Measurements from ENCODE around the gene INCA1.
A peak's percentile ranks its signal among the peaks of the same experiment; 100 is the strongest.

The INCA1 gene

GRCh38 chr17:5003214-5003867, 6.0 kb upstream of the INCA1 start:
- no peak for DNase-seq

GRCh38 chr17:5002121-5002788, 4.9 kb upstream of the INCA1 start:
- no peak for DNase-seq

GRCh38 chr17:5000237-5000639, 2.9 kb upstream of the INCA1 start:
- DNase-seq: no peak

- no peak for DNase-seq
These were observed 2.2 kb upstream of the INCA1 start for GRCh38 chr17:4999430-5000093.

- DNase-seq: no peak
These were observed 1.6 kb upstream of the INCA1 start for GRCh38 chr17:4998732-4999429.

- no peak for DNase-seq
These were observed 857 bp upstream of the INCA1 start for GRCh38 chr17:4998027-4998731.

- DNase-seq: no peak
These were observed 3.2 kb downstream of the INCA1 start for GRCh38 chr17:4994081-4994595.

GRCh38 chr17:4987767-4988567, 9.4 kb downstream of the INCA1 start:
- no peak for DNase-seq

- peak; percentile 7 for DNase-seq
These were observed 10.2 kb downstream of the INCA1 start, which contains the start of gene CAMTA2 for GRCh38 chr17:4986951-4987766. TSS of gene CAMTA2 (minus strand) at chr17:4987675. CDS start at chr17:4986222, 1,453 bp downstream.

- no peak for DNase-seq
These were observed 10.9 kb downstream of the INCA1 start for GRCh38 chr17:4986403-4986802.

- DNase-seq: no peak
These were observed 15.0 kb downstream of the INCA1 start for GRCh38 chr17:4982305-4982704.

- DNase-seq: peak; percentile 2
These were observed 16.6 kb downstream of the INCA1 start for GRCh38 chr17:4980644-4981216.

GRCh38 chr17:4978726-4979125, 18.6 kb downstream of the INCA1 start:
- no peak for DNase-seq

GRCh38 chr17:4974115-4974670, 23.1 kb downstream of the INCA1 start:
- no peak for DNase-seq

- DNase-seq: no peak
These were observed 23.8 kb downstream of the INCA1 start for GRCh38 chr17:4973256-4974114.

- no peak for DNase-seq
These were observed 24.6 kb downstream of the INCA1 start for GRCh38 chr17:4972752-4973151.

- no peak for DNase-seq
These were observed 25.0 kb downstream of the INCA1 start for GRCh38 chr17:4972322-4972721.

GRCh38 chr17:4971826-4972225, 25.5 kb downstream of the INCA1 start:
- DNase-seq: no peak

GRCh38 chr17:4970273-4970672, 27.0 kb downstream of the INCA1 start:
- no peak for DNase-seq

All from NCI-H2081 treated with DMSO at 0.1 percent for 48 hours (cell line).